Raji (cell line): ENCODE data around the gene CEP43.

Experiments
- POLR2A ChIP-seq: IDR thresholded peaks from 2 replicates; pipeline ENCODE4 v1.6.1; 2011; ENCODE audit warnings: low read depth, low read length, control low read depth; ENCODE audit not compliant: insufficient read depth

The CEP43 gene

DNA sequence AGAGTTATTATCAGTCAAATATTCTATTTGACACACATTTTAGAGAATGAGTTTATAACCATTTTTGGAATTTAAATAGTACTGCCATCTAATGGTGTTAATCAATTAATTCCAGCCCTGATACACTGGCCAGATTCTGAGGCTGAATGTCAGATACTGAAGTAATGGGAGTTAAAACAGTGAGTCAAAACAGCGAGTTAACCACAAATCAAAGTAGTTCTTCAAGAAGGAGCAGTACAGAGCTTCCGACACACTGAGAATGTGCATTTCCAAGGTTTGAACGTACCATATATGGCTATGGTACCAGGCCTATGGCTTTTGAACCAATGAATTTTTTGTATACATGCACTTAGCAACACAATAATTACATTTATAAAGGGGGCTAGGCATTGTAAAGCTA is 11.3 kb upstream of the CEP43 start:
- TF ChIP-seq POLR2A, result no peak

DNA sequence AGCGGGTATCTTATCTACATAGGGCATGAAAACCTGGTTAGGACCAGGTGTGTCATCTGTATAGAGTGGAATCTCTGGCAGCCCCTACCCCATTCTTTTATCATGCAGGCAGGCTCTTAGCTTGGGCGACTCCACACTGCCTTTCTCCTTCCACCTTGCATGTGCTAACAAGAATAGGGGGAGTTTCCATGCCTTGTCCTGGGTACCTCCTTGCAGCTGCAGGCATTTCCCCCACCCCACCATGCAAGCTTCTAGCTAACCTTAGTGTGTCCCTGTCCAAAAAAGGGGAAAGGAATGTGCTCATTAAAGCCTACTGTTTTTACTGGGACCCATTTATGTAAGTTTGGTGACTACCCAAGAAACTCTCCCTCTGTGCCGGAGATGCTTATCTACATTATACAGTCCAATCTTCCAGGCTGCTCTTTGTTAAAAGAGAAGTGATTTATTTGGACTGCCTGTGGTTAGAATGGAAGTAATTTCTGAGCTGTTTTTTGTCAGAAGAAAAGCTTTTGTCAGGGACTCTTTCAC is 10.5 kb upstream of the CEP43 start:
- no peak for TF ChIP-seq POLR2A

DNA sequence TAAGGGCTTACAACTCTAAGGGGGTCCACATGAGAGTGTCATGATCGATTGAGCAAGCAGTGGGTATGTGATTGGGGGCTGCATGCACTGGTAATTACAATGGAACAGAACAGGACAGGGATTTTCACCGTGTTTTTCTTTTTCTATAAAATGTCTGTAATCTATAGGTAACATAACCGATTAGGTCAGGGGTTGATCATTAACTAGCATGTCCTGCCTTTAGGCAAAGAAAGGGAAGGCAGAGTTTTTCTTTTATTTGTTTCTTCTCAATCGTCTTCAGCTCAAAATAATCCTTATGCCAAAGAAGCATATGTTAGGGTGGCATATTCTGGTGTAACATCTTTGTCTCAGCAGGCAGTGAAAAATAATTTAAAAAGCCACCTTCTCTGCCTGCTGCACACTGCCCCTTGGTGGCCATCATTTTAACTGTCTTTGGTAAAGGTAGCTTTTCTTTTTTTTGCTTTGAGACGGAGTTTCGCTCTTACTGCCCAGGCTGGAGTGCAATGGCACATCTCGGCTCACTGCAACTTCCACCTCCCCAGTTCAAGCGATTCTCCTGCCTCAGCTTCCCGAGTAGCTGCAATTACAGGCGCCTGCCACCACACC is 9.7 kb upstream of the CEP43 start:
- no peak for TF ChIP-seq POLR2A

DNA sequence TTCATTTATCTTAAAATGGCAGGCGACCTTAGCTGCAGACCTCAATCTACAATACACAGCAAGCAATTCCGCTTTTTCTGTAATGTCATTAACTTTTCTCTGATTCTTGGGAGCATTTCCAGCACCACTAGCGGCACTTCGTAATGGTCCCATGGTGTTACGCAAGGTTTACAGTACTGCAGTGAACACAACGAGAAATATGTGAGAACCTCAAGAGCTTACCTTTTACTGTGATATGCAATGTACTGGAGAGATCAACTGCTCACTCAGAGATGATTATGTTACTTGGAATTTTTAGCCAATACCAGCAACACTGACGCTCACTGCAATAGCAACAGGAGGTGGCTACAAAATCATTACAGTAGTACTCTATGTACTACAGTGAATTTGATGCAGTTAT is 2.8 kb upstream of the CEP43 start:
- no peak for TF ChIP-seq POLR2A

DNA sequence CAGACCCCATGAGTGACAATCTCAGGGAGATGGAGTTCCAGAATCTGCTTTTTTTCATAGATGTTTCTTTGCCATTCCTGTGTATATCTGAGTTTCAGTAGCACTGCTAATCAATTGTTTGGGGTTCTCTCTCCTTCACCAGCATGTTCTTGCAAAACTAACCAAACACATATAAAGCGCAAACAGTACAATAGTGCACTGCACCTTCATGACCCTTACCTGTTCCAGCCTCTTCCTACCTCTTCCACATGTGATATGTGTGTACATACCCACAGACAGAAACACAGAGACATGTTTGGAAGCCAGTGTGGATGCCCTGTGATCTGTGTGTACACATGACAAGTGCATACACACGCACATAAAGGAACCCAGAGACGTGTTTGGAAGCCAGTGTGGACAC is 1.8 kb upstream of the CEP43 start:
- TF ChIP-seq POLR2A, result no peak

DNA sequence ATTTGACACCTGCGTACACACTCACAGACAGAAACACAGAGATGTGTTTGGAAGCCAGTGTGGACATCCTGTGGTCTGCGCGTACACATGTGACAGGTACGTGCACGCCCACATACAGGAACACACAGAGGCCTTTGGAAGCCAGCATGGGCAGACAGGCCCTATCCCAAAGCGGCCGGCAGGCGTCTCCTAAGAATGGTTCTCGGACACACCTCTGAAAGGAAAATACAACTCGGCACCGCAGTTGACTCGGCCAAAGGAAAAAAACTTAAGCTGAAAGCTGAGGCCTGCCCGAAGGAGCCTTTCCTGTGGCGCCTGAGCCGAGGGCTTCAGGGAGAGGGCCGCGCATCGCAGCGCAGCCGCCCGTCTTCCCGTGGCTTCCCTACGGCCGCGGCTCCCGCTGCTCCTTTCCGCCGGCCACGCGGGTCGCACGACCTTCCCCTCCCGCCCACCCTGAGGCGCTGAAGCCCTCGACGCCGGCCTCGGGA is 1.4 kb upstream of the CEP43 start:
- TF ChIP-seq POLR2A, result no peak

DNA sequence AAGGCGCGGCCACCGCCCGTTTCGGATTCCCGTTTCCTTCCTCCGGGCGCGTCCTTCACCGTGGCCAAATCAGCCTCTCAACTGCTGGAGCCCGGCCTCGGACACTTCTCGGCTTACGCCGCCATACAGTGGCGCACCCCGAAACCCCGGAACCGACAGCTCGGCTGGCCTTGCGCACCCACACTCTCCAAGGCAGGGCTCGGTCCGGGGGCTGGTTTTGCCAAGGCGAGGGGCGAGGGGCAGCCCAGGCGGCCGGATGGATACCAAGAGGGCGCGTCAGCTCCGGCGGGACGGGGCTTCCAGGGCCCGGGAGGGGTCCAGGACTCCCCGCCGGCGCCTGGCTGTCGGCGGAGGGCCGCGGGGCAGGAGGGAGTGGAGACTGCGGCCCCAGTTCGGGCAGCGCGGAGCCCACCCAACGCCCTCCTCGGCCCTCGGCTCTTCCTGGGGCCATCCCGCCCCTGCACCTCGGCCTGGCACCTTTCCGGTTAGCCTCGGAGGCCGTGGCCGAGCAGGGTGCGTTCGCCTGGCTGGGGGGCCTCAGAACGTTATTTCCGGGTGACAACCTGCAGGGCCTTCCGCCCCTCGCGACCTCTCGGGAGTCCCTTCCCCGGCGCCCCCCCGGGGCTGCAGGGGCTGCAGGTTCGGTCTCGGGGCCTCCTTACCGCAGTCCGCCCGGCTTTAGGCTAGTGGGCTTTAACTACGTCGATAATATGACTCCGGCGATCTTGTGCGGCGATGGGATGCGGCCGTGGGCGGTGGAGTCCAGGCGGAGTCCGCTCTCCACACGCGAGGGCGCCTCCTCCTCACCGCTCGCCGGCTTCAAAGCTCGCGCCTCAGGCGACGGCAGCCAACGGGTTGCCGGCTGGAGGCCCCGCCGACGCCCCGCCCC is 697 bp upstream of the CEP43 start:
- peak; percentile 84 for TF ChIP-seq POLR2A

DNA sequence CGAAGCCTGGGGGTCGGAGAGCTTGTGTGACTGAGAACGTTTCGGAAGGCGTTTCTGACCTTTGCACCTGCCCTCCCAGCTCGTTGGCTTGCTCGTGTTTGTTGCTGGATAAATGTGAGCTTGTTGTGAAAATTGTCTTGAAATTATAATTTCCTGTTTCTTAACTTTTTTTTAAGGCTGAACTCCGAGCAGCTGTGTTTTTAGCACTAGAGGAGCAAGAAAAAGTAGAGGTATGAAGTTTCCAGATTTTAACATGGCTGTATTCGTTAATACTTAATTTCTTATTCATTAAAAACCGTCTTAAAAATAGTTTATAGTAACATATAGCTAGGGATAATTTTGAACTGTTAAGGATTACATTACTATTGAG is 672 bp downstream of the CEP43 start:
- no peak for TF ChIP-seq POLR2A

DNA sequence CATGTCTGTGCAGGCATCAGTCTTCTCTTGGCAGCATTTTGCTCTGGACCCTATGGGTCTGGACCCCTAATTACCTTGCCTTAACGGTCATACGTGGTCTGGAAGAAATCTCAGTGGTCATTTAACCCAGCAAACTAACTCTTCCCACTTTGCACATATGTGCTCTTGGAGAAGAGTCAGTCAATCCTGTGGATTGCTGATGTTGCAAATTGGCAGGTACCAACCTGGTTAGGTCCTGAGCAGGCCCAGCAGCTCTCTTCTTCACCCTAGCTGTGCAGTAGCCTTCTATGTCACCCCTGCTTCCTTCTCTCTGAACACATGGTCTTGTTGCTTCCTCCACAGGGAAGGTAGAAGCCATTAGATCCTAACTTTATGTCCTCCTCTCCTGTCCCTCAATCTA is 1.6 kb downstream of the CEP43 start:
- no peak for TF ChIP-seq POLR2A

DNA sequence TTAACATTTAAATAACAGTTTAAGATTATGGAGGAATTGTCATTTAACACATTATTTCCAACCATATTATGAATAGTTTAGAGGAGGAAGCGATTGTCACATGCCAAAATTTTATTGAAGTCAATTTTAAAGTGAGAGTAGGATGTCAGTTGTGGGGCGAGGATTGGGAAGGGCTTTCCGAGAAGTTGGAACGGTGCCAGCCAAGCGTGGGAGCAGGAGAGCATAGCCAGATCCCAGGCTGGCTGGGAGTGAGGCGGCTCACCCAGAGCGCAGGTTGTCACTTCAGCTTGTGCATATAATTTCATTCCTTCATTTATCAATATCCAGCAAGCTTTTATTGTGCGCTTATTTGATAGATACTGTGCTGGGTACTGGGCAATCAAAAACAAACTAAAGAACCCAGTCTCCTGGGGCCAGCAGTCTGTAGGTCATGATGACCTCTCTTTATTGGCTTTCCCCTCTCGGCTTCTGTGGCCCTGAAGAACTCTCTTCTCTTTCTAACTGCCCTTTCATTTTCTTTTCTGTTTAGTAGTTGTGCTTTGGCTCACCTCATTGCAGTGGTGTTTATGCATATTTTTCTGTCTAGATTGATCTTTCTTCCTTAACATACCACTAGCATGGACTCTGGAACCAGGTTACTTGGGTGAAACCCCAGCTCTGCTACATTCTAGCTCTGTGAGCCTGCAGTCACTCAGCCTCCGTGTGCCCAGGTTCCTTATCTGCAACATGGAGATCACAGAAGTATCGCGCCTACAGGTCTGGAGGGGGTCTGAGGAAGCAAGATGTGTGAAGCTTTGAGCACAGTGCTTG is 6.4 kb downstream of the CEP43 start:
- TF ChIP-seq POLR2A, result no peak

DNA sequence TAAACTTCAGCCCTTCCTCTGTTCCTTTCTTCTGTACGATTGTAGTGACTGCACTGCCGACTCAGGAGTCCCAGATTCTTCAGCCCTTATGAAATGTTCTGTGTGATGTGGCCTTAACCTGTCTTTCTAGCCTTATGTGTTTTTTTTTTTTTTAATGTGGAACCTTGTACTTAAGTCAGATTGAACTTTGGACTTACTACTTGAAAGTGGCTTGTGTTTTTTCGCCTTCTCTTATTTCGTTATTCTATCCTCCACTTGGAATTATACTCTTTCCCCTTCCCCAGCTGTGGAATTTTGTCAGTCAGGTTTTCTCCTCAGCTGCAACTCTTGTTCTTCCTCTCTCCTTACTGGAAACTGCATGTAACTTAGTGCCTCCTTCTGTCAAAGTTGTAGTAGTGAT is 8.8 kb downstream of the CEP43 start:
- no peak for TF ChIP-seq POLR2A

DNA sequence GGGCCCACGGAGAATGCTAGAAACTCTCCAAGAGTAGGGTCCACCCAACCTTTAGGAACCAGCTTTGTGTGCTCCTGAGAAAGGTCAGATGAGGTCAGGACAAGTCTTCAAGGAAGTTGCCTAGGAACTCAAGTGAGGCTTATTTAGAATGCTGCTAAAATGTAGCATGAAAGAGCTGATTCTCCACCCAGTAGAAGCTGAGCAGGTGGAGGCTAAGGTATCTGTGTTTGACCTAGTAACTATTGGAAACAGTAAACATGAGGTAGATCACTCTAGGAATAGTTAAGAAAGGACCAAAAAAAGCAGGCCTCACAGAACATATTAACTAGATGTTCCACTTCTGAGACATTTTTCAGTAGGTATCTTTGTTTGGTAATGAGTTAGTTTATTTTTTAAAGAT is 13.9 kb downstream of the CEP43 start:
- TF ChIP-seq POLR2A, result no peak

DNA sequence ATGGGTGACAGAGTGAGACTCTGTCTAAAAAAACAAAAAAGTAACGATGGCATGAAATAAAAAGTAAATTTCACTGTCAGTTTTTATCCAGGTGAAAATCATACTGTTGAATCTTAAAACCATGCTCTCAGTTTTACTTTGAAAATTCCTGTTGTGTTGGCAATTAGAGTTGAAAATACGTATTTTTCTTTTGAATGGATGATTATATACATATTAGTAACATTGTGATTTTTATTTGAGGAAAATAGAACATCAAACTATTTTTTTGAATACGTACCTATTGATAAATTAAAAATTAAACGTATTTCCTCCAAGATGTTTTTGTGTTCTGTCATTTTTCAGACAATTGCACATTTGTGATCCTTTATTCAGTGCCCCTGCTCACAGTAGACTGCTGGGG is 14.7 kb downstream of the CEP43 start:
- TF ChIP-seq POLR2A, result no peak

DNA sequence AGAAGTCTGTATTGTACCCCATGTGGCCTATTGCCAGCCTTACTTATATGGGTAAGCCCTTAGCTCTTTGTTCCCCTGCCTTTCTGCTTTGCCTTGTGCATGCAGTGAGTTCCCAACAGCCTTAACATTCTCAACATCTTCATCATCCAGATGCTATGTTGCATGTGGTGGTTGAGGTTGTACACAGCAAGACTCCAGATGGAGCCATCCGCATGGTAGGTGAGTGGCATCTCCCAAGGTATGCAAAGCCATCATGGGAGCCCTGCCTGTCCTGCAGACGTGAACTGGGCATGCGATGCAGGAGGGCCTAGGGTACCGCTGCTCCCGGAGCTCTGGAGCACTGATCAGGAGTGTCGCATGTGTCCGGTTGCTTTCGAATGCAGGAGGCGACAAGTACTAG is 16.1 kb downstream of the CEP43 start:
- TF ChIP-seq POLR2A, result no peak

DNA sequence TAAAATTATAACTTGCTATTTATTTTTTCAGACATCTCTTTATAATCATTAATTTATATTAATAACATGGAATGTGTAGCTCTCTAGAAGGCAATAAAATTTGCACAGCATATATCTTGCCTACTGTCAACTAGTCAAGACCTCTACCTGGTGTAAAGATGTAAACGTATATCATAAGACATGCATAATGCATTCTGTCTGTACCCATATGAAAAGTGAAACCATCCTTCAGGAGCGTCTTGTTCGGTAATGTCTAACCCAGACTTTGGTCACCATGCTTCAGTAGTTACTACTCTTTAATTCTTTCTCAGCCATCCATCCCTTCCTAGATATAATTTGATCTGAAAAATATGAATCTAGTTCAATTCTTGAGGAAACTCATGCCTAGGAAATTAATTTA is 21.0 kb downstream of the CEP43 start:
- TF ChIP-seq POLR2A, result no peak

DNA sequence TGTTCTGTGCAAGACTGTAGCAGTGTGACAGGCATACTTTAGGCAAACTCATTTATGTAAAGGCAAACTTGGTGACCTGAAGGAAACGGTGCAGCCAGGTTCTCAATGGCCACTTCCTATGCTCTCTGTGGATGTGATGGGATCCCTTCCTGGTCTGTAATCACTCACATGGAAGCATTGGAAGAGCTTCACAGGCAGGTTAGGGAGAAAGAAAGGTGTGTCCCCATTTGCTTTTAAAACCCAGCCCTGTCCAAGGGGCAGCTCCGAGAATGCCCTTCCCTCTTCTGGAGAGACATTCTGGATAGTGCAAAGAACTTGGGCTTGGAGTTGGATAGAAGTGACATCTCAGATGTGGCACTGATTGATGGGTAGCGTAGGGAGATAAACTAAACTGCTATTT is 28.1 kb downstream of the CEP43 start:
- no peak for TF ChIP-seq POLR2A

DNA sequence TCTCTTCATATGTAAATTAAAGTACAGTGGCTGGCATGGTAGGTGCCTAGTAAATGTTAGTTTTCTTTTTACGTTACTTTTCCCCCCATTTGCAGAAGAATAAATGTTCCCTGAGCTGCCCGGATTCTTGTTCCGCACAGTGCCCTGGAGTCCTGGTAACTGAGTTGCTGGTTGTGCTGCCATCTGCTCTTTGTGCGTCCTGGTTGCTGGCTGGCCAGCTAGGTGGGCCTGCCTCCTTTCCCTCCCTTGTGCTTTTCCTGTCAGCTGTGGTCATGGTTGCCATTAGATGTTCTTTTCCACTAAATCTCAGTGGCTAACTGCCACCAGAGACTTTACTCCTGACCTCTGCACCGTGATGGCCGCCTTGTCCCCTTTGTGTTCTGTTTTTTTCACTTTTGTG is 28.6 kb downstream of the CEP43 start:
- no peak for TF ChIP-seq POLR2A
